HFFc6 (cell line): ENCODE results near the gene RNF144A. TPM values are rescaled to one million over a fixed set of nuclear protein-coding genes. Genes with fewer than 3 reads are reported as not detected.

ENCODE experiments used
- DNase-seq: peaks from one replicate; pipeline ENCODE4 v3.0.0-alpha.2; 2018
- H3K27ac Mint-ChIP-seq: 2 replicates; pipeline ENCODE4 v1.8.0; 2020; ENCODE audit warnings: mild to moderate bottlenecking, mixed read lengths
- H3K27me3 Mint-ChIP-seq: 2 replicates; pipeline ENCODE4 v1.8.0; 2021; ENCODE audit warnings: mild to moderate bottlenecking, moderate library complexity, mixed read lengths; ENCODE audit not compliant: insufficient read depth
- H3K36me3 Mint-ChIP-seq: 2 replicates; pipeline ENCODE4 v1.8.0; 2021; ENCODE audit warnings: low read depth, mixed read lengths
- H3K4me1 Mint-ChIP-seq: 2 replicates; pipeline ENCODE4 v1.8.0; 2020; ENCODE audit warnings: low read depth, mixed read lengths
- H3K4me3 Mint-ChIP-seq: 2 replicates; pipeline ENCODE4 v1.8.0; 2020; ENCODE audit warnings: mild to moderate bottlenecking, moderate library complexity, mixed read lengths
- H3K9me3 Mint-ChIP-seq: 2 replicates; pipeline ENCODE4 v1.8.0; 2020; ENCODE audit warnings: mild to moderate bottlenecking, mixed read lengths
- CTCF ChIP-seq: fragments of 200-600 bp; sonication (generic); IDR thresholded peaks from 2 replicates; pipeline ENCODE4 v1.5.0; 2021; ENCODE audit warnings: antibody characterized with exemption, mild to moderate bottlenecking
- total RNA-seq, 6 experiments: library from RNA; stranded (reverse); fragmentation: NEBNext Ultra II Directional; extraction: Animal tissue kit (Norgen Biotek cat#: 25700); gene quantifications; 2 replicates in 1 of 6; 3 replicates in 5 of 6; pipeline ENCODE4 v1.2.3, GENCODE V29; 2021

RNF144A gene
- total RNA-seq, 6 experiments from 2014 or later, result not detected

GRCh38 chr2:6958616-6959235, 41.5 kb downstream of the RNF144A start:
- H3K36me3 Mint-ChIP-seq, result no peaks in the 10 kb centered on the region
- H3K9me3 Mint-ChIP-seq, result peaks cover 62% of the 10 kb centered on the region
- TF ChIP-seq CTCF, result no peak
- H3K27me3 Mint-ChIP-seq, result no peaks in the 10 kb centered on the region; the same call in 1 of the 2 replicates
- DNase-seq, result no peak
- no peak overlapping the region for H3K4me3 Mint-ChIP-seq
- H3K27ac Mint-ChIP-seq, result no peak overlapping the region
- H3K4me1 Mint-ChIP-seq, result no peaks in the 10 kb centered on the region

- no peak overlapping the region for H3K27ac Mint-ChIP-seq
- no peaks in the 10 kb centered on the region for H3K4me1 Mint-ChIP-seq
- H3K4me3 Mint-ChIP-seq, result no peak overlapping the region
- DNase-seq, result no peak
- TF ChIP-seq CTCF, result no peak
- H3K9me3 Mint-ChIP-seq, result peaks cover 64% of the 10 kb centered on the region
- no peaks in the 10 kb centered on the region; the same call in 1 of the 2 replicates for H3K27me3 Mint-ChIP-seq
- H3K36me3 Mint-ChIP-seq, result no peaks in the 10 kb centered on the region
Observed at GRCh38 chr2:6959751-6960150, 42.5 kb downstream of the RNF144A start.

GRCh38 chr2:6960659-6961058, 43.4 kb downstream of the RNF144A start:
- Mint-ChIP-seq H3K4me1 (no peaks in the 10 kb centered on the region), H3K27me3 (no peaks in the 10 kb centered on the region; the same call in 1 of the 2 replicates), H3K9me3 (peaks cover 67% of the 10 kb centered on the region), H3K4me3 (no peak overlapping the region), H3K36me3 (no peaks in the 10 kb centered on the region), H3K27ac (no peak overlapping the region)
- no peak for DNase-seq
- no peak for TF ChIP-seq CTCF

- TF ChIP-seq CTCF, result no peak
- no peak for DNase-seq
- Mint-ChIP-seq H3K4me3 (no peak overlapping the region), H3K4me1 (no peaks in the 10 kb centered on the region), H3K36me3 (no peaks in the 10 kb centered on the region), H3K27ac (no peak overlapping the region), H3K9me3 (peaks cover 42% of the 10 kb centered on the region), H3K27me3 (no peaks in the 10 kb centered on the region; the same call in 1 of the 2 replicates)
Observed at GRCh38 chr2:6963727-6964126, 46.5 kb downstream of the RNF144A start.

- Mint-ChIP-seq H3K4me1 (no peaks in the 10 kb centered on the region), H3K9me3 (peaks cover 44% of the 10 kb centered on the region), H3K4me3 (no peak overlapping the region), H3K27me3 (no peaks in the 10 kb centered on the region; the same call in 1 of the 2 replicates), H3K27ac (no peak overlapping the region), H3K36me3 (no peaks in the 10 kb centered on the region)
- no peak for TF ChIP-seq CTCF
- DNase-seq, result no peak
Observed at GRCh38 chr2:6965071-6965795, 48.0 kb downstream of the RNF144A start.
